HG02840 (cell line): ENCODE results near the gene TFB1M.
"Not testable (repeated sequence)": the region's sequence is repeated elsewhere in the genome, so short reads cannot be mapped to it uniquely, and the experiment has no call there.

Source experiments
- ATAC-seq: cut with Tn5 transposase; IDR thresholded peaks from one replicate; pipeline ENCODE4 v1.9.1; 2021; ENCODE audit warnings: mild to moderate bottlenecking, moderate library complexity, moderate number of reproducible peaks; ENCODE audit not compliant: unreplicated experiment, low FRiP score

The TFB1M gene

GRCh38 chr6:155330133-155330734 lies 15.9 kb upstream of the TFB1M start:
- ATAC-seq = no peak

DNA sequence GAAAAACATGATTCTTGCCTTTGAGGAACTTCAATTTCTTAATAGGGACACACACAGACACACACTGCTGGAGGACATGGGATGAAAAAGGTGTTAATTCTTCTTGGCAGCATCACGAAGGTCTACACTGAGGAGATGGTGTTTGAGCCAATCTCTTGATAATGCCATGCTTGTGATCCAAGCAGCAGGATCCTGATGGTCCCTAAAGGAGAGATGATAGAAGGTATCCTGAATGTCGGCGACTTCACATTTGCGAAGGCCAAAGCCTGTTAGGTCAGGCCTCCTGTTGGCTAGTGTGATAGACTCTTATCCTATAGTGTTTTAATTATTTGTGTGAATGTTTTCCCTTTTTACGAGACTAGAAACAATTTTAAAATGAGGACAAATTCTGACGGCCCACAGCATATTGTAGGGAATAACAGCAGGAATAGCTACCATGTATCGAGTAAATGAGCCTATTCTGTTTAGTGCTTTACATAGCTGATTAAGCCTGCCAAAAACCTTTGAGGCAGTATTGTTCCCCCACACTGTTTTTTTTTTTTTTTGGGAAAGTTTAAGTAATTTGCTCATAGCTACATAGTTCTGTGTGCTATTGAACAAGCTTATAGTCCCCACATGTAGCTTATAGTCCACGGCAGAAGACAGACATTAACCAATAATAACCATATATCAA lies 15.3 kb upstream of the TFB1M start:
- ATAC-seq = no peak

GRCh38 chr6:155328539-155329459 lies 14.5 kb upstream of the TFB1M start:
- no peak for ATAC-seq

DNA sequence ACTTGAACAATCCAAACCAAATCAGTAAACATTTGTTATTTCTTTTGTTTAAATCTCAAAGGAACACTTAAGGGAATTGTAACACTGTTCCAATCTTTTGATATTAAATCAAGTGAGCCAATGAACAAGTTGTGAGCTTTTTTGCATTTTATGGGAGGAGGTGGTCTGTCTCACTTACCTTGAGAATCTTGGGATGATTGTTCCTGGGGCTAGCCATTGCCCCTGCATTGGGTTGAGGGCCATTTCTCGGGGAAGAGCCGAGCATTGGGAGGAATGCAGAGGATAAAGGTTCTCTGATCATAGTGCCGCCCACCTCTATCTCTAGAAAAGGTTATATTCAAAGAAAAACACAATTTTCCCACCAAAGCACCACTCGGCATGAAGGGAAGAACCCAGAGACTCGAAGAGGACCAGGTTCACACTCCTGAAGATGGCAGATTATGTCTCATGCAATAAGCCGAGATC lies 13.8 kb upstream of the TFB1M start:
- ATAC-seq = no peak

DNA sequence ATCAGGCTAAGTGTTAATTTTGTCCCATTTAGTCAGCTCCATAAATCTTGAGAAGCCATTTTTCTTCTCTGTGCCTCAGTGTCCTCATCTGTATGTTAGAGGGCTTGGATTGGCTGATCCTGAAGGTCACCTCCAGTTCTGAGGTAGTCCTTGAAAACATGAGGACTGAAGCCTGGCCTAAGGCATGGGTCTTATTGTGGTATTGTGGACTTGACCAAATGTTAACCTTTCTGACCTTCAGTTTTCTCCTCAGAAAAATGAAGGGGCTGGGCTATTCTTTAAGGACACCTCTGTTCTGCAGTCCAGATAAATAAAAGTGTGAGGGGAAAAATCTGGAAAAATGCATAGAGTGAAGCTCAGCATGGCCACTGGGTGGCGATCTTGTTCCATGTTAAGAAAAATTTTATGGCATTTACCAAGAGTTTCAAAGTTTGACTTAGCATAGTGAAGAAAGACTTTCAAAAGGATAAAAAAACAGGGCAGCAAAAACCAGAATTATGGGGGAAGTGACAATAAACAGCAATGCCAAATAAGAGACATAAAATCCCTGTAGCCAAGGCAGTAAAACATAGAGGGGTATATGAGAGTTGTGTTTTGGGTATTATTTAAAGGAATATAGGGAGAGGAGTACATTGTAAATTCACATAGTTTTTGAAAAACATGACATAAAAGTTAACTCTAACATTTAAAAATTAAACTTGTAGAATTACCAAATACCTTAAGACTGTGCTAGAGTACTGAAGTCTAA lies 13.2 kb upstream of the TFB1M start:
- peak; percentile 51 for ATAC-seq

DNA sequence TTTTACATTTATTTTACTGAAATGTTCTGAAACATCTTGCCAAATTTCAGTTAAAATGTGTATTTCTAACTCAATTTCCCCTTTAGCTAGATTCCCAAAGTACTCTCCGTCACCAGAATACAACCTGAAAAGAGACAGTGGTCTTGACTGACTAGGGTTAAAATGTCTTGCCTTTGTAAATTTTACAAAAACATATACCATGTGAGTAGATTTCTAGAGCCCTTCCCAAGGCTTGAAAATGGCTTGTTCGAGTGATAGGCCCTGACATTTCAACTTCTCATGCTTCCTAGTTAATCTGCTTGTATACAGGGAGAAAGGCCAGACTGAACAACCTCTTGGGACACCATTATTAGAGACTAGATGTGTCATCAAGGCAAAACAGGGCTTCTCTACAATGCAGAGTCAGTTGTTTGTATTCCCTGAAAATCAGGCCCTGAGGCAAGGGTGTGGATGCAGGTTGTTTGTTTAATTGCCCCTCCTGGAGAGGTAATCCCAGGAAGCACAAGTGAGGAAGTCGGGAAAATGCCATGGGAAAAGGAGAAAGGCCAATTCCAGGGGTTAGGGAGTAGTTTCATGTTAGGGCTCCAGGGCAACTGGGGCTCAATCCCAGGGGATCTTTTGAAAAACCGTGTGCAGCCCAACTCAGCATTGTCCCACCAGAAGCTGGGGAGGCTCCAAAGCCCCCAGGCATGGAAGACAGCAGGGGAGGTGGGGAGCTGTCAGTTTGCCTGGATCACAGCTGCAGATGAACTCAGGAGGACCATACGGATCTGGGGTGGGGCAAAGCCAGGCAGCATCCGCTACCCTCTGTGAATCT lies 11.6 kb upstream of the TFB1M start:
- ATAC-seq = no peak

DNA sequence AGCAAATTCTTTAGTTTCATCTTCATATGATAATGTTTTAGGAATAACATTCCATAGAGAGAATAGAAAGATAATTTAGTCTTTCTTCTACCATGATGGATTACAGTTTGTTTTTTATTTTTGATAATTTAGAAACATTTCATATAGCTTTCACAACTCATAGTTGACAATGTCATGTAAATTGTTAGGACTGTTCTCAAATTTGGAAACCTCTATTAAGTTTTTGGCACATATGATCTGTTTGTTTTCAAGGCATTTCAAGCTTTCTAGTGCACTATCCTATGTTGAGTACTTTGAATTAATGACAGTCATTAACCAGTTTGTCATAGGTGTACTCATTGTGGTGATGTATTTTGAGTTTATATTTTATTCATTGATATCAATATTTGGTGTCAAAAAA lies 10.7 kb upstream of the TFB1M start:
- no peak for ATAC-seq

- ATAC-seq = no peak
Measured at GRCh38 chr6:155324172-155324571, 9.9 kb upstream of the TFB1M start.

GRCh38 chr6:155319902-155320301 lies 5.6 kb upstream of the TFB1M start:
- ATAC-seq = no peak

- ATAC-seq = no peak
Measured at GRCh38 chr6:155317186-155317585, 2.9 kb upstream of the TFB1M start.

DNA sequence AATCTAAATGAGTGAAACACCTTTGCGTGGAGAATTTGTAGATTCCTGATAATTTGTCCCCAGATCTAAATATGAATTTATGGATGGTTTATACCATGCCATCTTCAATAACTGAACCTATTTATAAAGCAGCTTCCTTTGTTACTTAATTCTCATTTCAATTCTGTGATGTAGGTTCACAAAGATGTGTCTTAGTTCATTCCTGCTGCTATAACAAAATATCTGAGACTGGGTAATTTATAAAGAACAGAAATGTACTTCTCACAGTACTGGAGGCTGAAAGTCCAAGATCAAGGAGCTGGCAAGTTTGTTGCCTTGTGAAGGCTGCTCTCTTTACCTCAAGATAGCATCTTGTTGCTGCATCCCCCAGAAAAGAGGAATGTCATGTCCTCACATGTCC lies 2.1 kb upstream of the TFB1M start:
- no peak for ATAC-seq

GRCh38 chr6:155315516-155315871 lies 1.2 kb upstream of the TFB1M start:
- no peak for ATAC-seq

DNA sequence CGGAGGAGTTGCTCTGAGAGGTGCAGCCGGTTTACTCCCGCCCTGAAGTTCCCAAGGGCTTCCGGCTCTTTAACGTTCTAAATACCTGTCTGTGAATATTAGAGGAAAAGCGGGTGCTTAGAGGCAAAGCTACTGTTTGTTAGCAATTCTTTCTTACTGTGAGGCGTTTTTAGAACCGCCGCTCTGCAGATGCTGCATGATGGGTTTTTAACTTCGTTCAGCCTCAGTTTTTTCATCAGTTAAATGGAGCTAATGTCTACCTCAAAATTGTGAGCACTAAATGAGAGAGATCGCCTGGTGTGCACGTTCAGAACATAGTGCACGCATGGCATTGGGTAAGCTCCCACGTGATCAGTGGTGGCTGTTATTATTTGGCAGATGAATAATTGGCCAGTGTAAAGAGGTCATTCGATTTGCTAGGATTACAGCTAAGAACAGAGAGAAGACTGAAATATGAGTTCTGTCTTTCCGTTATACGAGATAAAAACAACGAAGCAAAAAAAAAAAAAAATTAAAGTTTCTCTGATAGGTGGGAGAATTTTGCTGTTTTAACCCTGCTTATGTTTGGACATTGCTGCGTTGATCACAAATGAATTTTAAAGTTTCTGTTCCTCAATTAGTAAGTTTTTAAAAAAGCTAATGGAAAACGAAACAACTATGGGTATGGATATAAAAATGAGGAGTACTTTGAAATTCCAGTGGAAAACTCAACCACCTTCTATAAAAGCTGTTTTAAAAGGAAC lies 660 bp upstream of the TFB1M start:
- ATAC-seq = peak; percentile 48

GRCh38 chr6:155313602-155314091 lies 637 bp downstream of the TFB1M start:
- peak; percentile 11 for ATAC-seq

GRCh38 chr6:155312950-155313349 lies 1.3 kb downstream of the TFB1M start:
- not testable (repeated sequence) for ATAC-seq

DNA sequence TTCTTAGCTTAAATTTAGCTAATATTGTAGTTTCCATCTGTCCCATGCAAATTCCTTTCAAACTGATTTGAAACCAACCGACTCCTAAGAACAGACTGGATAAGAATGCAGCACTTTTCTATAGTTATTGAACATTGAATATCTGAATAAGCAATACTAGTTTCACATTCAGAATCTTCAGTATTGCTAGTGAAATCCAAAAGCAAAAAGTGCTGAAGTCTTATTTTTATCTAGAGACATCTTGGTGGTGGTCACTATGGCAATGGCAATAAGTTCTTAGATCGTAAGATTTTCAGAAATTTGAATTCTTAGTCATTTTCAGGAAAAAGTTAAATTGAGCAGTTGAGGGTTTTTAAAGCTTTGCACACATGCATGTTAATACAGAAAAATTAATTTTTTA lies 2.7 kb downstream of the TFB1M start:
- ATAC-seq = no peak

DNA sequence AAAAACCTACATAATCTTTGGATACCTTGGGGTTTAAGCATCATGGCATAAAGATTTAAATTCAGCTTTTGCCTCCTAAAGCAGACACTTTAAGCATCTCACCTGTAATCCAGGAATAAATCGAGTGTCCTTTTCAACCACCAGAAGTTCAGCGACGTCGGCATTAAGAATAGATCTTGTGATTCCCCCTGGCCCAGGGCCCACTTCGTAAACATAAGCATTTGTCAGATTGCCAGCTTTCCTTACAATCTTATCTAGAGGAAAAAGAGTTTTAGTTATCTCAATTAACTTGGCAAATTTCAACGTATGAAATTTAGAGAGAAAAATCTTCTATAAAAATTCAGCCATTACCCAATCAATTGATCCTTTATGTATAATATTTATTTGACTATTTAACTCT lies 3.2 kb downstream of the TFB1M start:
- no peak for ATAC-seq

DNA sequence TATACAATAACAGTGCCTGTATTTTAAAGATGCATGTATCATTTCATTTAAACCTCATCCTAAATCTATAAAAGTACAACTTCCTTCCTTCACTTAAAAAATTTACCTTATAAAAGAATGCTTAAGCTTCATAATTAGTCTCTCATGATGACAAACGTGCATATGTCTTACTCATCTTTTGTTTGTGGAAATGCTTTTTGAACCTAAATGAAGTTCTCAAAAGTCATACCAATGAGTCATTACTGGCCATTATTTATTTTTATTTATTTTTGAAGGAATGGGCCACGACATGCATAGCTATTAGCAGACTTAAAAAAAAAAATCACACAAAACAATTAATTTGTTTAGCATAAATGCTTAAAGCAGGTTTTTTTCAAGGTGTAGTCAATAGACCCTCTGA lies 3.7 kb downstream of the TFB1M start:
- no peak for ATAC-seq

DNA sequence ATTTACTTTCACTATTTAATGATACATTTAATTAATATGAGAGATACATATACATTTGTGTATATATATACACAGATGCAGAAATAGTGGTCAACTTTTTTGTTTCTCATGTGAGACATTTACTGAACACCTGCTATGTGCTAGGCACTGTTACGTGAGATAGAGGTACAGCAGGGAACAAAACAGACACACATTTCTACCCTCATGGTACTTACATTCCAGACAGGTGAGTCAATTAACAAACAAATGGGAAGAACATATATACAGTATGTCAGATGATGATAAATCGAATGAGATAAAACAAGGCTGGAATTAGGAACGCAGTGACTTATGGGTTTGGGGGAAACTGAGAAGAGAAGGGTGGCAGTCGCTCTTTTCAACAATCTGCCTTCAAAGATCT lies 5.1 kb downstream of the TFB1M start:
- ATAC-seq = no peak
